Stimulated activated CD4-positive, alpha-beta T cell treated with anti-CD3 and anti-CD28 coated beads, Interleukin-4, amount 100 ng/mL, for 24 hours (primary cell): Measurements from ENCODE around the gene RSPH1.

Experiments
- DNase-seq: peaks from one replicate; pipeline ENCODE4 v3.0.0-alpha.2; 2020

The RSPH1 gene

GRCh38 chr21:42423685-42424084 lies 72.3 kb downstream of the RSPH1 start:
- no peak for DNase-seq

DNA sequence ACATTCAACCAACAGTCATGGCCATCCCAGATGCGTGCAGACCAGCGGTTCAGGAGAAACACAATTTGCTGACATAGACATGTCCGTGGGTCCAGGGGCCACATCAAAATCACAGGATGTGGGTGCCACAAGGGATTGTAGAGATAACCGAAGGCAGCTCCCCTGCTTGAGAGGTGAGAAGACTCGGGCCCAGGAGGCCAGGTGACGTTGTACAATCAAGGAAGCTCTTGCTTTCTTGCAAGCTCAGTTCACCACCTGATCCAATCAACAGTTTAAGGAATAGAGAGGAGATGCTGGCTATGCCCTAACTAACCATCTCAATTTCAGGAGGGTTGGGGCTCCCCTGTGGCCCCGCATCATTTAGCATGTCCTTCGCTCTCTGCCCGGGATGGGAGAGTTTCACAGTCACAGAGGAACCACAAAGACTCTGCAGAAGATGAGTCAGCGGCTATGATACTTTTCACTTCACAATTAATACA lies 72.8 kb downstream of the RSPH1 start:
- DNase-seq = peak; percentile 61
